Activated CD8-positive, alpha-beta T cell treated with anti-CD3 and anti-CD28 coated beads, Interleukin-2, amount 10 ng/mL, durations not matched to agents 7 days and 5 days (primary cell): ENCODE data around the gene AKT3. TPM values are rescaled to one million over a fixed set of nuclear protein-coding genes. Genes with fewer than 3 reads are reported as not detected.

Experiments
- ATAC-seq: fragments of 150-1000 bp; cut with Tn5 transposase; one replicate; pipeline ENCODE4 v1.10.0; 2021; ENCODE audit warnings: moderate library complexity
- CTCF ChIA-PET: fragments of 350-600 bp; sonication (Branson Sonifier 250); formaldehyde crosslinking; loops from one replicate; lab custom pipeline; 2021; ENCODE audit warnings: antibody characterized with exemption; lab: Charles Lee
- POLR2A ChIA-PET: fragments of 350-600 bp; sonication (Branson Sonifier 250); formaldehyde crosslinking; loops from one replicate; lab custom pipeline; 2021; ENCODE audit warnings: antibody characterized with exemption; lab: Charles Lee
- DNase-seq: peaks from one replicate; pipeline ENCODE4 v3.0.0-alpha.2; 2020
- H3K27ac Mint-ChIP-seq: one replicate; pipeline ENCODE4 v1.8.0; 2021; ENCODE audit warnings: mild to moderate bottlenecking, mixed read lengths
- H3K27me3 Mint-ChIP-seq: one replicate; pipeline ENCODE4 v1.8.0; 2021; ENCODE audit warnings: low read depth, mixed read lengths
- H3K36me3 Mint-ChIP-seq: one replicate; pipeline ENCODE4 v1.8.0; 2021; ENCODE audit warnings: low read depth, mixed read lengths
- H3K4me1 Mint-ChIP-seq: one replicate; pipeline ENCODE4 v1.8.0; 2021; ENCODE audit warnings: low read depth, mixed read lengths
- H3K4me3 Mint-ChIP-seq: one replicate; pipeline ENCODE4 v1.8.0; 2021; ENCODE audit warnings: mild to moderate bottlenecking, mixed read lengths
- H3K9me3 Mint-ChIP-seq: one replicate; pipeline ENCODE4 v1.8.0; 2022; ENCODE audit warnings: mixed read lengths; ENCODE audit not compliant: insufficient read depth
- total RNA-seq, 2 experiments: library from RNA; stranded (reverse); gene quantifications; one replicate each; pipeline ENCODE4 v1.2.3, GENCODE V29; 2021

Gene AKT3
- total RNA-seq, 2 experiments from 2014 or later: 23.9 to 25.2 TPM

GRCh38 chr1:243462929-243463697, 386.9 kb downstream of the AKT3 start:
- H3K4me1 Mint-ChIP-seq: peaks cover 8% of the 10 kb centered on the region
- no peak overlapping the region for H3K27ac Mint-ChIP-seq
- H3K9me3 Mint-ChIP-seq: no peaks in the 10 kb centered on the region

GRCh38 chr1:243461700-243462099, 388.3 kb downstream of the AKT3 start:
- Mint-ChIP-seq H3K9me3 (no peaks in the 10 kb centered on the region), H3K27ac (no peak overlapping the region), H3K4me1 (peaks cover 8% of the 10 kb centered on the region), H3K27me3 (no peaks in the 10 kb centered on the region), H3K36me3 (no peaks in the 10 kb centered on the region), H3K4me3 (no peak overlapping the region)
- CTCF ChIA-PET: no interaction called here
- POLR2A ChIA-PET: no interaction called here
- no peak for DNase-seq
- ATAC-seq: no peak

More at GRCh38 chr1:243462929-243463697, 386.9 kb downstream of the AKT3 start:
- ATAC-seq: no peak
- POLR2A ChIA-PET: no interaction called here
- Mint-ChIP-seq H3K27me3 (no peaks in the 10 kb centered on the region), H3K36me3 (no peaks in the 10 kb centered on the region), H3K4me3 (no peak overlapping the region)
- no peak for DNase-seq
- CTCF ChIA-PET: no interaction called here

GRCh38 chr1:243459059-243459458, 391.0 kb downstream of the AKT3 start:
- ChIA-PET POLR2A (no interaction called here), CTCF (no interaction called here)
- no peak for DNase-seq
- no peak overlapping the region for H3K27ac Mint-ChIP-seq
- no peaks in the 10 kb centered on the region for H3K9me3 Mint-ChIP-seq
- H3K4me1 Mint-ChIP-seq: peaks cover 8% of the 10 kb centered on the region
- H3K27me3 Mint-ChIP-seq: no peaks in the 10 kb centered on the region
- ATAC-seq: no peak
- no peaks in the 10 kb centered on the region for H3K36me3 Mint-ChIP-seq
- no peak overlapping the region for H3K4me3 Mint-ChIP-seq

- H3K4me1 Mint-ChIP-seq: peaks cover 8% of the 10 kb centered on the region
- CTCF ChIA-PET: no interaction called here
- H3K27me3 Mint-ChIP-seq: no peaks in the 10 kb centered on the region
- POLR2A ChIA-PET: no interaction called here
- H3K4me3 Mint-ChIP-seq: no peak overlapping the region
- DNase-seq (no peak), ATAC-seq (no peak)
- H3K36me3 Mint-ChIP-seq: no peaks in the 10 kb centered on the region
- no peaks in the 10 kb centered on the region for H3K9me3 Mint-ChIP-seq
- H3K27ac Mint-ChIP-seq: no peak overlapping the region
Measured at GRCh38 chr1:243457363-243457982, 392.6 kb downstream of the AKT3 start.

GRCh38 chr1:243455760-243456651, 394.0 kb downstream of the AKT3 start:
- CTCF ChIA-PET: no interaction called here
- Mint-ChIP-seq H3K27me3 (no peaks in the 10 kb centered on the region), H3K27ac (no peak overlapping the region)

GRCh38 chr1:243454328-243454997, 395.6 kb downstream of the AKT3 start:
- POLR2A ChIA-PET: no interaction called here

More at GRCh38 chr1:243455760-243456651, 394.0 kb downstream of the AKT3 start:
- Mint-ChIP-seq H3K9me3 (no peaks in the 10 kb centered on the region), H3K36me3 (no peaks in the 10 kb centered on the region), H3K4me3 (no peak overlapping the region), H3K4me1 (peaks cover 8% of the 10 kb centered on the region)
- no peak for ATAC-seq
- DNase-seq: no peak
- POLR2A ChIA-PET: no interaction called here

GRCh38 chr1:243452092-243452491, 398.0 kb downstream of the AKT3 start:
- DNase-seq (no peak), ATAC-seq (no peak)
- no peaks in the 10 kb centered on the region for H3K27me3 Mint-ChIP-seq
- H3K4me1 Mint-ChIP-seq: peaks cover 15% of the 10 kb centered on the region
- CTCF ChIA-PET: no interaction called here
- H3K9me3 Mint-ChIP-seq: no peaks in the 10 kb centered on the region
- no peak overlapping the region for H3K4me3 Mint-ChIP-seq
- POLR2A ChIA-PET: no interaction called here
- peaks cover 2% of the 10 kb centered on the region for H3K36me3 Mint-ChIP-seq
- H3K27ac Mint-ChIP-seq: no peak overlapping the region

More at GRCh38 chr1:243454328-243454997, 395.6 kb downstream of the AKT3 start:
- Mint-ChIP-seq H3K36me3 (no peaks in the 10 kb centered on the region), H3K27ac (no peak overlapping the region), H3K4me3 (no peak overlapping the region), H3K27me3 (no peaks in the 10 kb centered on the region), H3K9me3 (no peaks in the 10 kb centered on the region), H3K4me1 (peaks cover 8% of the 10 kb centered on the region)
- DNase-seq: no peak
- CTCF ChIA-PET: no interaction called here
- ATAC-seq: no peak

GRCh38 chr1:243449373-243449772, 400.7 kb downstream of the AKT3 start:
- Mint-ChIP-seq H3K4me1 (peaks cover 15% of the 10 kb centered on the region), H3K4me3 (no peak overlapping the region), H3K27ac (no peak overlapping the region), H3K36me3 (peaks cover 2% of the 10 kb centered on the region), H3K9me3 (no peaks in the 10 kb centered on the region), H3K27me3 (no peaks in the 10 kb centered on the region)
- ChIA-PET POLR2A (no interaction called here), CTCF (no interaction called here)
- ATAC-seq (no peak), DNase-seq (no peak)

- no peak for ATAC-seq
Measured at GRCh38 chr1:243447844-243448243, 402.2 kb downstream of the AKT3 start.

GRCh38 chr1:243447347-243447746, 402.7 kb downstream of the AKT3 start:
- no peaks in the 10 kb centered on the region for H3K27me3 Mint-ChIP-seq
- H3K9me3 Mint-ChIP-seq: no peaks in the 10 kb centered on the region
- ATAC-seq (no peak), DNase-seq (peak; percentile 26)
- H3K4me3 Mint-ChIP-seq: no peak overlapping the region
- CTCF ChIA-PET: no interaction called here
- H3K4me1 Mint-ChIP-seq: peaks cover 15% of the 10 kb centered on the region
- POLR2A ChIA-PET: no interaction called here
- no peak overlapping the region for H3K27ac Mint-ChIP-seq
- peaks cover 2% of the 10 kb centered on the region for H3K36me3 Mint-ChIP-seq

More at GRCh38 chr1:243447844-243448243, 402.2 kb downstream of the AKT3 start:
- DNase-seq: no peak
- H3K4me3 Mint-ChIP-seq: no peak overlapping the region
- peaks cover 2% of the 10 kb centered on the region for H3K36me3 Mint-ChIP-seq
- ChIA-PET CTCF (no interaction called here), POLR2A (no interaction called here)
- H3K4me1 Mint-ChIP-seq: peaks cover 15% of the 10 kb centered on the region
- peak overlapping the region; percentile 69 for H3K27ac Mint-ChIP-seq
- H3K27me3 Mint-ChIP-seq: no peaks in the 10 kb centered on the region
- no peaks in the 10 kb centered on the region for H3K9me3 Mint-ChIP-seq

- POLR2A ChIA-PET: no interaction called here
- Mint-ChIP-seq H3K9me3 (no peaks in the 10 kb centered on the region), H3K36me3 (peaks cover 2% of the 10 kb centered on the region), H3K27ac (no peak overlapping the region), H3K27me3 (no peaks in the 10 kb centered on the region), H3K4me3 (no peak overlapping the region), H3K4me1 (peaks cover 13% of the 10 kb centered on the region)
- no peak for ATAC-seq
- no peak for DNase-seq
- CTCF ChIA-PET: no interaction called here
Measured at GRCh38 chr1:243443557-243443956, 406.5 kb downstream of the AKT3 start.
